Endothelial cell of umbilical vein (primary cell): Measurements from ENCODE around the gene IL12B. TPM values are rescaled to one million over a fixed set of nuclear protein-coding genes. Genes with fewer than 3 reads are reported as not detected.

Experiments used
- BruUV-seq: library from RNA; stranded (reverse); fragments of 400-500 nt; replicated peaks from 2 replicates; lab custom pipeline; 2021; lab: Mats Ljungman, UMichigan
- CTCF ChIA-PET: fragments of 300-600, 350-600 bp; sonication (Branson Sonifier 250); formaldehyde crosslinking; loops from one replicate; lab custom pipeline; 2021; ENCODE audit warnings: antibody characterized with exemption, inconsistent platforms; lab: Charles Lee
- POLR2A ChIA-PET: fragments of 300-600, 350-600 bp; sonication (Branson Sonifier 250); formaldehyde crosslinking; loops from one replicate; lab custom pipeline; 2021; ENCODE audit warnings: antibody characterized with exemption, inconsistent platforms; lab: Charles Lee
- DNase-seq: peaks from one replicate; pipeline ENCODE4 v3.0.0-alpha.2; 2011; ENCODE audit warnings: low read depth, low spot score
- FAIRE-seq: peaks from 2 replicates; lab custom pipeline; 2011; peaks lifted over from hg19 to GRCh38; lab: Jason Lieb, UNC
- H2AFZ ChIP-seq: 2 replicates; pipeline ENCODE4 v1.6.0; 2012; ENCODE audit warnings: low read depth, low read length, control low read depth, inconsistent platforms
- H3K27ac ChIP-seq: 2 replicates; pipeline ENCODE4 v1.5.1; 2011; ENCODE audit warnings: low read depth, mild to moderate bottlenecking, control low read depth, low read length, moderate library complexity; ENCODE audit not compliant: insufficient read depth
- H3K27me3 ChIP-seq, 2 experiments: 2 replicates each; pipeline versions ENCODE4 v1.6.0 to v1.6.1; 2011; ENCODE audit warnings: low read length in 2 of 2, mixed read lengths in 1 of 2; ENCODE audit not compliant: control insufficient read depth in 2 of 2, insufficient read depth in 2 of 2
- H3K36me3 ChIP-seq, 2 experiments: 2 replicates in 1 of 2; 3 replicates in 1 of 2; pipeline ENCODE4 v1.5.1; 2011; ENCODE audit warnings: low read length in 2 of 2, mild to moderate bottlenecking in 1 of 2, moderate library complexity in 1 of 2; ENCODE audit not compliant: control insufficient read depth in 2 of 2, insufficient read depth in 2 of 2; ENCODE audit errors: extremely low read depth in 1 of 2
- H3K4me1 ChIP-seq: 3 replicates; pipeline ENCODE4 v1.5.1; 2011; ENCODE audit warnings: mild to moderate bottlenecking, low read length; ENCODE audit not compliant: control insufficient read depth, insufficient read depth; ENCODE audit errors: extremely low read depth
- H3K4me2 ChIP-seq: 2 replicates; pipeline ENCODE4 v1.6.1; 2011; ENCODE audit warnings: low read length, control low read depth, mixed read lengths; ENCODE audit not compliant: insufficient read depth
- H3K4me3 ChIP-seq, 3 experiments: fragments of 200-600 bp in 1 of 3; sonication (generic), shearing (Covaris generic) in 1 of 3; replicated peaks in 1 of 3; 2 replicates each; pipeline ENCODE4 v1.5.1; 2011 to 2016; ENCODE audit warnings: control low read depth in 3 of 3, low read length in 3 of 3, mild to moderate bottlenecking in 2 of 3, inconsistent platforms in 1 of 3, low read depth in 1 of 3, moderate library complexity in 1 of 3; ENCODE audit not compliant: insufficient read depth in 1 of 3
- H3K79me2 ChIP-seq: 2 replicates; pipeline ENCODE4 v1.6.0; 2012; ENCODE audit warnings: low read length, inconsistent platforms; ENCODE audit not compliant: control insufficient read depth, insufficient read depth
- H3K9ac ChIP-seq: replicated peaks from 2 replicates; pipeline ENCODE3; 2011; ENCODE audit warnings: low read length, control low read depth; ENCODE audit not compliant: insufficient read depth; ENCODE audit errors: extremely low read depth
- H3K9me1 ChIP-seq: replicated peaks from 3 replicates; pipeline ENCODE4 v1.6.0; 2011; ENCODE audit warnings: mild to moderate bottlenecking, low read length; ENCODE audit not compliant: control insufficient read depth, insufficient read depth; ENCODE audit errors: extremely low read depth
- H3K9me3 ChIP-seq: replicated peaks from 2 replicates; pipeline ENCODE4 v1.5.1; 2012; ENCODE audit warnings: low read length, inconsistent platforms; ENCODE audit not compliant: control insufficient read depth, insufficient read depth
- H4K20me1 ChIP-seq: replicated peaks from 2 replicates; pipeline ENCODE3; 2011; ENCODE audit warnings: mild to moderate bottlenecking, low read length; ENCODE audit not compliant: control insufficient read depth, insufficient read depth; ENCODE audit errors: extremely low read depth
- EZH2 ChIP-seq: IDR thresholded peaks from 2 replicates; pipeline ENCODE4 v1.6.1; 2012; ENCODE audit warnings: borderline replicate concordance, low read depth, mild to moderate bottlenecking, moderate library complexity, low read length, inconsistent platforms; ENCODE audit not compliant: severe bottlenecking
- FOS ChIP-seq: IDR thresholded peaks from 2 replicates; pipeline ENCODE4 v1.6.1; 2011; ENCODE audit warnings: mild to moderate bottlenecking, low read length, moderate library complexity, borderline replicate concordance; ENCODE audit not compliant: insufficient read depth
- GATA2 ChIP-seq: IDR thresholded peaks from 2 replicates; pipeline ENCODE4 v1.7.0; 2011; ENCODE audit warnings: low read depth, mild to moderate bottlenecking, moderate library complexity, mixed read lengths, low read length; ENCODE audit not compliant: insufficient read length, insufficient read depth
- JUN ChIP-seq: IDR thresholded peaks from 2 replicates; pipeline ENCODE4 v1.6.1; 2011; ENCODE audit warnings: borderline replicate concordance, low read depth; ENCODE audit not compliant: insufficient read length, insufficient read depth
- MYC ChIP-seq: IDR thresholded peaks from one replicate; pipeline ENCODE4 v1.6.1; 2011; ENCODE audit warnings: mild to moderate bottlenecking, low read depth, low read length
- POLR2A ChIP-seq: IDR thresholded peaks from 2 replicates; pipeline ENCODE4 v1.6.1; 2012; ENCODE audit warnings: low read depth, mild to moderate bottlenecking, control low read depth, low read length
- POLR2AphosphoS5 ChIP-seq: IDR thresholded peaks from 2 replicates; pipeline ENCODE4 v1.6.1; 2012; ENCODE audit warnings: low read depth, mild to moderate bottlenecking, control low read depth, low read length, moderate library complexity; ENCODE audit not compliant: insufficient read depth
- dilution Hi-C: fragments of 300-500 bp; cut with MboI; formaldehyde crosslinking; loops from one replicate; pipeline ENCODE4 v1.15.0; 2019; ENCODE audit warnings: low sequenced_read_pairs; ENCODE audit not compliant: extremely low pct_ligation_motif_present
- intact Hi-C: fragments of 100-400 bp; cut with micrococcal nuclease; formaldehyde crosslinking; loops from one replicate; pipeline ENCODE4 v1.10.0; 2022
- polyA plus RNA-seq, 4 experiments: library from polyadenylated mRNA; depleted of rRNA in 3 of 4; stranded (reverse) in 3 of 4; unstranded in 1 of 4; fragments of >200 nt; gene quantifications; 2 replicates each; pipeline versions ENCODE4 v1.2.1 to v1.2.3, GENCODE V29; 2011 to 2012; ENCODE audit warnings: missing spikeins in 1 of 4
- total RNA-seq: library from RNA; stranded (reverse); gene quantifications from 2 replicates; pipeline ENCODE4 v1.2.3, GENCODE V29; 2021
- TF ChIP-seq, protein P1 (sequence below): IDR thresholded peaks from 2 replicates; pipeline ENCODE4 v1.6.1; 2011; ENCODE audit not compliant: insufficient read depth, insufficient read length
- TF ChIP-seq, protein P2 (sequence below), 2 donors: IDR thresholded peaks; 1 replicate in 1 of 2; 2 replicates in 1 of 2; pipeline ENCODE4 v1.5.1; 2011; ENCODE audit warnings: low read length in 2 of 2, mild to moderate bottlenecking in 2 of 2, moderate library complexity in 2 of 2, control low read depth in 1 of 2, inconsistent platforms in 1 of 2, low read depth in 1 of 2; ENCODE audit not compliant: insufficient read depth in 1 of 2; ENCODE audit errors: extremely low read depth in 1 of 2

The IL12B gene
- total and polyA plus RNA-seq, 2 donors (not counting 3 experiments of a cell fraction or from before 2014, with no cell fraction given), result not detected

GRCh38 chr5:159337016-159337955, 7.0 kb upstream of the IL12B start:
- POLR2A ChIA-PET, result no interaction called here
- H3K9ac ChIP-seq, result no peak overlapping the region
- no peaks in the 10 kb centered on the region for H4K20me1 ChIP-seq
- no peaks in the 10 kb centered on the region for H3K36me3 ChIP-seq
- no peaks in the 10 kb centered on the region for H3K4me1 ChIP-seq
- H3K27me3 ChIP-seq, result no peaks in the 10 kb centered on the region
- DNase-seq (no peak), FAIRE-seq (no peak)
- H3K9me1 ChIP-seq, result no peaks in the 10 kb centered on the region
- BruUV-seq, result no TSS peak
- CTCF ChIA-PET, result no interaction called here
- dilution Hi-C loops (no loop called here), intact Hi-C loops (no loop called here)
- no peak overlapping the region for H3K4me2 ChIP-seq
- H3K27ac ChIP-seq, result no peak overlapping the region
- no peak overlapping the region for H2AFZ ChIP-seq
- no peak overlapping the region for H3K4me3 ChIP-seq
- TF ChIP-seq FOS (no peak), JUN (no peak), MYC (no peak), GATA2 (no peak), POLR2A (no peak), EZH2 (no peak), POLR2AphosphoS5 (no peak)
- TF ChIP-seq, protein P1, sequence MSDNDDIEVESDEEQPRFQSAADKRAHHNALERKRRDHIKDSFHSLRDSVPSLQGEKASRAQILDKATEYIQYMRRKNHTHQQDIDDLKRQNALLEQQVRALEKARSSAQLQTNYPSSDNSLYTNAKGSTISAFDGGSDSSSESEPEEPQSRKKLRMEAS, result no peak
- TF ChIP-seq, protein P2, sequence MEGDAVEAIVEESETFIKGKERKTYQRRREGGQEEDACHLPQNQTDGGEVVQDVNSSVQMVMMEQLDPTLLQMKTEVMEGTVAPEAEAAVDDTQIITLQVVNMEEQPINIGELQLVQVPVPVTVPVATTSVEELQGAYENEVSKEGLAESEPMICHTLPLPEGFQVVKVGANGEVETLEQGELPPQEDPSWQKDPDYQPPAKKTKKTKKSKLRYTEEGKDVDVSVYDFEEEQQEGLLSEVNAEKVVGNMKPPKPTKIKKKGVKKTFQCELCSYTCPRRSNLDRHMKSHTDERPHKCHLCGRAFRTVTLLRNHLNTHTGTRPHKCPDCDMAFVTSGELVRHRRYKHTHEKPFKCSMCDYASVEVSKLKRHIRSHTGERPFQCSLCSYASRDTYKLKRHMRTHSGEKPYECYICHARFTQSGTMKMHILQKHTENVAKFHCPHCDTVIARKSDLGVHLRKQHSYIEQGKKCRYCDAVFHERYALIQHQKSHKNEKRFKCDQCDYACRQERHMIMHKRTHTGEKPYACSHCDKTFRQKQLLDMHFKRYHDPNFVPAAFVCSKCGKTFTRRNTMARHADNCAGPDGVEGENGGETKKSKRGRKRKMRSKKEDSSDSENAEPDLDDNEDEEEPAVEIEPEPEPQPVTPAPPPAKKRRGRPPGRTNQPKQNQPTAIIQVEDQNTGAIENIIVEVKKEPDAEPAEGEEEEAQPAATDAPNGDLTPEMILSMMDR (IDR thresholded peaks at IDR 0.05; ENCODE audit: extremely low read depth in 1 of 2, insufficient read depth in 1 of 2, low read depth in 1 of 2, low read length in 2 of 2), result no peak
- H3K9me3 ChIP-seq, result no peaks in the 10 kb centered on the region
- H3K79me2 ChIP-seq, result no peaks in the 10 kb centered on the region
